Esophagus squamous epithelium (tissue), 4 donors: ENCODE data around the gene OPA3.

Source experiments
- CTCF ChIP-seq, 6 experiments: fragments of 450-650 bp in 4 of 6; fragments of 200-600 bp in 2 of 6; sonication (generic) in 2 of 6; IDR thresholded peaks; one replicate each; pipeline ENCODE4 v1.5.1; 2016 to 2019; ENCODE audit warnings: antibody characterized with exemption in 6 of 6, mild to moderate bottlenecking in 4 of 6, moderate library complexity in 4 of 6
- POLR2A ChIP-seq, 4 donors: fragments of 450-650 bp; IDR thresholded peaks; one replicate each; pipeline ENCODE4 v1.6.1; 2017; ENCODE audit warnings: antibody characterized with exemption in 4 of 4, mild to moderate bottlenecking in 4 of 4, moderate library complexity in 3 of 4

- TF ChIP-seq POLR2A (IDR thresholded peaks at IDR 0.05) (no peak), CTCF (IDR thresholded peaks at IDR 0.05) (no peak)
These were observed 86.8 kb downstream of the OPA3 start for GRCh38 chr19:45497791-45498190.
